Measurements from ENCODE around the gene DNMT3L.
A peak's percentile ranks its signal among the peaks of the same experiment; 100 is the strongest.
"Not testable (repeated sequence)": the region's sequence is repeated elsewhere in the genome, so short reads cannot be mapped to it uniquely, and the experiment has no call there.

Gene DNMT3L

DNA sequence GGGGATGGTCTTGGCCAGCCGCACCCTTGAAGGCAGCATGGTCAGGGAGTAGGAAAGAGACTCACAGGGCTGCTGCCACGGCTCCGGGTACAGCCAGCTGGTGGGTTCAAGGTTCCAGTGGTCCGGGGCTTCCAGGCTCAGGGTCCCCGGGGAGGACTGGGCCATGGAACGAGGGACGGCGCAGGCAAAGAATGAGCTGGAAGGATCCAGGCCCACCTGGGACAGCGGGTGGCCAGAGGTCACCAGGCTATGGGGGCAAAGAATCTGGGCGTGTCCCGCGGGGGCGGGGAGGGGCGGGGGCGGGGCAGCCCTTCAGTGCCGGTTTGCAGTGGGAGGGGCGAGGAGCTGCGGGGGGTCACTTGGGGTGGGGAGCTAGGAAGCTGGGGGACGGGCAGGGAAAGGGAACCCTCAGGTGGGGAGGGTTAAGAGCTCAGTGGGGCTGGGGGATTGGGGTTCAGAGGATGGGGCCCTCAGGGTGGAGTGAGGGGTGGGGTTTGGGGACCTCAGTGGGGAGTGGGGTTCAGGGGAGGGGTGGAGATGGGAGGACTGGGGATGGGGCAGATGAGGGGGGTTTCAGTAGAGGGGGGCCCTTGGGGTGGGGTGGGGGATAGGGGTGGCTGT, at the start of gene DNMT3L:
Gene DNMT3L (minus strand): TSS at position 223 of the 621 bp plus-strand sequence. CDS start 638 bp downstream, outside the sequence.
- Histone ChIP-seq H4K20me1 (0 out of 22 replicates have a peak, but pooled peaks cover 0 to 4% (median 0%) of the 10 kb centered on the region in 11 experiments), H3K9ac (no peak within 1 kb of the TSS), H3K27ac (no peak within 1 kb of the TSS; a peak in 1 of 22 replicates), H3K9me3 (replicated peaks in 1 of 11) (no peaks in the 10 kb centered on the region), H3K4me1 (peaks cover 20 to 51% (median 42%) of the 10 kb centered on the region in 10 experiments; a peak in 19 of 20 replicates), H3K4me3 (no peak within 1 kb of the TSS), H3K36me3 (no peaks in the 10 kb centered on the region), H3K27me3 (no peaks in the 10 kb centered on the region), H3K4me2 (peak within 1 kb of the TSS in 3 of 11 experiments; percentile 9 to 40 (median 18); a peak in 3 of 22 replicates)
- TF ChIP-seq Cebpa-rat (IDR thresholded peaks at IDR 0.05): no peak

DNA sequence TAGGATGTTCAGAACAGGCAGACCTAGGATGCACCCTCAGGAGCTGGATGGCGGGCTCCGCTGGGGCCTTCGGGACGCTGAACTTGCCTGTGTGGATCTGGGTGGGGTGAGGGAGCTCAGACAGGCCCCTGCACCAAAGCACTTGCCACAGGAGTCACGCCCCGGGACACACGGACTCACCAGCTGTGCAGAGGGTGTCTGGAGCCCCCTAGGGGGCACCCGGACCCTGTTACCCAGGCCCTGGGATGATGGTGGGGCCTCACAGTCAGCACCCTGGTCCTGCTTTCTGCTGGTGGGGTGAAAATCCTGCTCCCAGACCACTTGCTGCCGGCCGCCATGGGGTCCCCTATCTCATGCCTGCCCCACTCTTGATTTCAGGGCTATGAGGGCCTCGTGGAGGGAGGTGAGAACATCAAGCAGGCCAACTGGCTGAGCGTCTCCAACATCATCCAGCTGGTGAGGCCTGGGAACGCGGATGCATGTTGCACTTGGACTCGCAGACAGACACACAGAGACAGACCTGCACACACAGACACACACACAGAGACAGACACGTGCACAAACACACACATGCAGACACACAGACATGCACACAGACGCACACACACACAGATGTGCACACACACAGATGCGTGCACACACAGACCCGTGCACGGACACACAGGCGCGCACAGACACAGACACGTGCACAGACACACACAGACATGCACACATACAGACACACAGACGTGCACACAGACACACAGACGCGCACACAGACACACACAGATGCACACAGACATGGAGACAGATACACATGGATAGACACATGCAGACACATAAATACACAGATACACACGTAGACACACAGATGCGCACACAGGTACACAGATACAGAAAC, 49.2 kb upstream of the DNMT3L start:
- H3K4me1 ChIP-seq: peaks cover 6 to 48% (median 45%) of the 10 kb centered on the region in 10 experiments
- peaks cover 43 to 100% (median 96%) of the 10 kb centered on the region in 11 experiments for H4K20me1 ChIP-seq
- H3K4me2 ChIP-seq: peak overlapping the region in 3 of 11 experiments; percentile 30 to 53 (median 39); a peak in 3 of 22 replicates
- no peaks in the 10 kb centered on the region for H3K9me3 ChIP-seq (replicated peaks in 1 of 11)
- peak overlapping the region in 2 of 11 experiments; percentile 25 to 55; a peak in 3 of 22 replicates for H3K27ac ChIP-seq
- TF ChIP-seq Cebpa-rat (IDR thresholded peaks at IDR 0.05): no peak
- H3K9ac ChIP-seq: peak overlapping the region in 6 of 11 experiments; percentile 21 to 58 (median 47); a peak in 5 of 22 replicates
- H3K27me3 ChIP-seq: no peaks in the 10 kb centered on the region
- H3K36me3 ChIP-seq: peaks cover 75 to 100% (median 96%) of the 10 kb centered on the region in 11 experiments
- H3K4me3 ChIP-seq: no peak overlapping the region

DNA sequence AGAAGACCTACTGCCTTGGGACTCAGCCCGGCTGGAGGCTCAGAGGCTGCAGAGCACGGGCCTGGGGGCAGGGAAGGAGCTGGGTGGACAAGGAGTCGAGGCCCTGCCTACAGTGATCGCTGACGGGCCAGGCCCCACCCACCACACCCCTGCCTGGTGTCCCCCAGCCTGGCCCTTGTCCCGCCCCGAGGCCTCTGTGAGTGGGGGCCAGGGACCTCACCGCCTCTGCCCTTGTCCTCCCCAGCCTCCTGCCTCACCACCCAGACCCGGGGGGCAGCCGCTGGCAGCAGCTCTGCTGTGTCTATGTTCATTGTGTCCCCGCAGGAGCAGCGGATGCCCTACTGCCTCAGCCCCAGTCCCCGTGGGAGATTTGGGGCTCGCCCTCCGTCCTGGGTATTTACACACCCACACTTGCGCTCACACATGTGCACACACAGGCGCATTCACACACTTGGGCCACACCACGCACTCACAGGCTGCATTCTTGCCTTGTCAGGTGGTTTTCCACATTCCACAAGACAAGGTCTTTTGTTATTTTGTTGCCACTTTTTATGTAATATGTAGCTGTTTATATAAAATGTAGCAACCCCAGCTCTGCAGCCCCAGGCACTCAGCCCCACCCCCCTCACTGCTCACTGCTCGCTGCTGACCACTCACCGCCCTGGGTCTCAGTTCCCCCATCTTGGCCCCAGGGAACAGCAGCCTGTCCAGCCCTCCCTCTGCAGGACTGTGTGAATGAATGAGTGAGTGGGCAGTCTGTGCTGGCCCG, 45.4 kb upstream of the DNMT3L start:
- peak overlapping the region in 3 of 11 experiments; percentile 12 to 87 (median 28); a peak in 2 of 22 replicates for H3K27ac ChIP-seq
- peak overlapping the region in 9 of 11 experiments; percentile 45 to 91 (median 66); a peak in 15 of 22 replicates for H3K9ac ChIP-seq
- TF ChIP-seq Cebpa-rat (IDR thresholded peaks at IDR 0.05): no peak
- peaks cover 49 to 73% (median 61%) of the 10 kb centered on the region in 11 experiments for H3K36me3 ChIP-seq
- H3K4me2 ChIP-seq: peak overlapping the region in 7 of 11 experiments; percentile 92 to 100 (median 98); a peak in 7 of 22 replicates
- peaks cover 80 to 100% (median 99%) of the 10 kb centered on the region in 11 experiments for H4K20me1 ChIP-seq
- peaks cover 44 to 85% (median 82%) of the 10 kb centered on the region in 10 experiments for H3K4me1 ChIP-seq
- H3K9me3 ChIP-seq (replicated peaks in 1 of 11): no peaks in the 10 kb centered on the region
- no peak overlapping the region for H3K4me3 ChIP-seq
- H3K27me3 ChIP-seq: no peaks in the 10 kb centered on the region

DNA sequence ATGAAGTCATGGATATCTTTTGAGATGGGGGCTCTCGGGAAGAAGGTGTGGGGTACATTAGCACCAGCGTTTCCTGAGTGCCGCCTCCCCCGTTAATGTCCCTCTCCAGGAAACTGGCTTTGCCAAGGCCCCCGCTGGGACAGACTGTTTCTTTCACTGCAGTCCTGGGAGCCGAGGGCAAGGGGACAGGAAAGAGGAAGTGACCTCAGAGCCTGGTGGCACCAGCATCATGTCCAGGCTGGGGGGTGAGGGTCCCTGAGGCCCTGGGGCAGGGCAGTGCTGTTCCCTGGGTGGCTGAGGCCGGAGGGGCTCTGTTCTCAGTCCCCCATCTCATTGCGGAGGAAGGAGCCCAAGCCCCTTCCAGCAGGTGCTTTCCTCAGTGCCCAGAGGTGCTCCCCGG, 44.0 kb upstream of the DNMT3L start:
- H3K4me2 ChIP-seq: peak overlapping the region; percentile 92 to 100 (median 98)
- no peaks in the 10 kb centered on the region for H3K9me3 ChIP-seq (replicated peaks in 1 of 11)
- peaks cover 56 to 100% (median 97%) of the 10 kb centered on the region in 10 experiments for H3K4me1 ChIP-seq
- no peak for TF ChIP-seq Cebpa-rat (IDR thresholded peaks at IDR 0.05)
- peak overlapping the region in 3 of 10 experiments; percentile 9 to 32 (median 21); a peak in 2 of 20 replicates for H3K4me3 ChIP-seq
- H3K27me3 ChIP-seq: no peaks in the 10 kb centered on the region
- H4K20me1 ChIP-seq: peaks cover 93 to 100% (median 100%) of the 10 kb centered on the region in 11 experiments
- H3K9ac ChIP-seq: peak overlapping the region; percentile 40 to 91 (median 61); a peak in 19 of 22 replicates
- peaks cover 35 to 59% (median 46%) of the 10 kb centered on the region in 11 experiments for H3K36me3 ChIP-seq
- peak overlapping the region in 8 of 11 experiments; percentile 11 to 87 (median 44); a peak in 17 of 22 replicates for H3K27ac ChIP-seq

DNA sequence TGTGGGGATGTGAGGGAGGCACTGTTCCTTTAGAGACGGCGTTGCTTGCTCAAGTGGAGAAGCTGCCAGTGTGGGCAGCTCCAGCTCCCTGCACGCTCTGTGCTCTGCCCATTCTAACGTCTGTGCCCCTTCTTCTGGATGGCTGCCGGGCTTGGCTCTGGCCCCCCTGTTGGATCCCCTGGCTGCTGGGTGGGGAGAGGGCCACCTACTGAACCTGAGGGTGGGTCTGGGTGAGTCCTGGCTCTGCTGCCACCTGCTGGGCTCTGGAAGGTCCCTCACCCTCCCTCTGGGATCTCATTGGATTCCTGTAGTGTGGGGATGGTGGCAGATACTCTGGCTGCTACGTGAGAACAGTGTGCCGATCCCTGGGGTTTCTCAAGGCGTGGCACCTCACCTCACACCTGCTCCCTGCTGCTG, 43.2 kb upstream of the DNMT3L start:
- H3K4me2 ChIP-seq: peak overlapping the region; percentile 92 to 100 (median 98)

DNA sequence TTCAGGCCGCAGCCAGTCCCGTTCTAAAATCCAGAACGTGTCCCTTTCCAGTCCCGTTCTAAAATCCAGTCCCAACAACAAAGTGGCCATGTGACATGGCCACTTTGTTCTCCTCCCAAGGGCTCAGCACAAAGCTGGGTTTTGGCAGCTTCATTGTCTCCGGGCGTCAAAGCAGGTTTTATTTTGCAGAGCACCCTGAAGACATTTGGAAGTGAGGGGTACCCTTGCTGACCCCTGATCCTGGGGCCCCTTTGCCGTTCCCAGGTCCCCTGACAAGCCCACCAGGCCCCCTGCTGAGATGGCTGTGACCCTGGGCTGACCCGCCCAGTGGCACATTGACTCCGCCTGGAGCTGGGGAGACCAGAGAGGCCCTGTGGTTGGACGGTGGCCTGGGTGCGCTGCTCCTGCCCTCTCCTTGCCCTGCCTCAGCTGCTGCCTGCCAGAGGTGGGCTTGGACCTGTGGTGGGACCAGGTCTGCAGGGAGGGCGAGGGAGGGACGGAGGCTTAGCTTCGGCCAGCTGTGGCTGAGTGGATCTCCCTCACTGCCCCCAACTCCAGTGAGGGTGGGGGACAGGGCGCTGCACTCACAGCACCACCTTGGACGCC, 42.4 kb upstream of the DNMT3L start:
- H3K27ac ChIP-seq: peak overlapping the region in 7 of 11 experiments; percentile 10 to 87 (median 51); a peak in 8 of 22 replicates
- peaks cover 79 to 88% (median 87%) of the 10 kb centered on the region in 11 experiments for H4K20me1 ChIP-seq
- TF ChIP-seq Cebpa-rat (IDR thresholded peaks at IDR 0.05): no peak
- 0 out of 20 replicates have a peak overlapping the region, but pooled peaks of 1 of the 10 experiments have one; percentile 11 for H3K4me3 ChIP-seq
- H3K27me3 ChIP-seq: no peaks in the 10 kb centered on the region
- peak overlapping the region; percentile 1 to 97 (median 88); a peak in 18 of 22 replicates for H3K9ac ChIP-seq
- H3K4me1 ChIP-seq: peaks cover 58 to 91% (median 89%) of the 10 kb centered on the region in 10 experiments
- H3K36me3 ChIP-seq: peaks cover 21 to 43% (median 31%) of the 10 kb centered on the region in 11 experiments
- H3K4me2 ChIP-seq: peak overlapping the region; percentile 92 to 100 (median 98)
- H3K9me3 ChIP-seq (replicated peaks in 1 of 11): no peaks in the 10 kb centered on the region

More for the DNA sequence above, 43.2 kb upstream of the DNMT3L start:
- H4K20me1 ChIP-seq: peaks cover 87 to 96% (median 94%) of the 10 kb centered on the region in 11 experiments
- peak overlapping the region in 2 of 10 experiments; percentile 9 to 21; a peak in 2 of 20 replicates for H3K4me3 ChIP-seq
- peak overlapping the region; percentile 28 to 97 (median 66); a peak in 19 of 22 replicates for H3K9ac ChIP-seq
- H3K27ac ChIP-seq: peak overlapping the region in 6 of 11 experiments; percentile 44 to 87 (median 52); a peak in 12 of 22 replicates
- TF ChIP-seq Cebpa-rat (IDR thresholded peaks at IDR 0.05): no peak
- peaks cover 27 to 51% (median 38%) of the 10 kb centered on the region in 11 experiments for H3K36me3 ChIP-seq
- H3K27me3 ChIP-seq: no peaks in the 10 kb centered on the region
- H3K9me3 ChIP-seq (replicated peaks in 1 of 11): no peaks in the 10 kb centered on the region
- peaks cover 56 to 93% (median 92%) of the 10 kb centered on the region in 10 experiments for H3K4me1 ChIP-seq

DNA sequence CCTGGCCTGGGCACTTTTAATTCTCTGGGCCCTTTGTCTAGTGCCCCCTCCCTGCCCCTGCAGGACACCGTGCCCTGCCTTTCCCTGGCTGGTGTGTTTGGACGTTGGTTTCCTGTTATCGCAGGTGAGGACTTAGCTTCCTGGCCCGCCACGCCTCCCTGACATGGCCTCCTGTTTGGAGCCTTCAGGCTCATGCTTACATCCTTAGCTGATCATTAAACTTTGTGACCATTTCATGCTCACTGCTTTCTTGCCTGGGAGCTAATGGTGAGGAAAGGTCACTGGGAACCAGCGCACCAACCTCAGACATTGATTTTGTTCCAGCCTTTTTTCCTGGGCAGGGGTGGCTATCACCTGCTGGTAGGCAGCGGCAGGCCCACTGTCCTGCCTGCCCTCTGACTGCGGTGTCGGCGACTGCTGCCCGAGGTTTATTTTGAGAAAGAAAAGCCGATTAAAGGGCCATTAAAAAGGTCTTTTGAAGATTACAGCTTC, 41.8 kb upstream of the DNMT3L start:
- H3K9me3 ChIP-seq (replicated peaks in 1 of 11): no peaks in the 10 kb centered on the region
- H3K4me2 ChIP-seq: peak overlapping the region; percentile 92 to 100 (median 98)
- H3K27ac ChIP-seq: peak overlapping the region in 4 of 11 experiments; percentile 30 to 87 (median 56); a peak in 6 of 22 replicates
- H3K27me3 ChIP-seq: no peaks in the 10 kb centered on the region
- peaks cover 63 to 90% (median 89%) of the 10 kb centered on the region in 10 experiments for H3K4me1 ChIP-seq
- peak overlapping the region in 10 of 11 experiments; percentile 1 to 97 (median 89); a peak in 17 of 22 replicates for H3K9ac ChIP-seq
- peaks cover 21 to 37% (median 26%) of the 10 kb centered on the region in 11 experiments for H3K36me3 ChIP-seq
- peak overlapping the region in 1 of 10 experiments; percentile 81; a peak in 2 of 20 replicates for H3K4me3 ChIP-seq
- no peak for TF ChIP-seq Cebpa-rat (IDR thresholded peaks at IDR 0.05)
- H4K20me1 ChIP-seq: peaks cover 74 to 83% (median 81%) of the 10 kb centered on the region in 11 experiments

DNA sequence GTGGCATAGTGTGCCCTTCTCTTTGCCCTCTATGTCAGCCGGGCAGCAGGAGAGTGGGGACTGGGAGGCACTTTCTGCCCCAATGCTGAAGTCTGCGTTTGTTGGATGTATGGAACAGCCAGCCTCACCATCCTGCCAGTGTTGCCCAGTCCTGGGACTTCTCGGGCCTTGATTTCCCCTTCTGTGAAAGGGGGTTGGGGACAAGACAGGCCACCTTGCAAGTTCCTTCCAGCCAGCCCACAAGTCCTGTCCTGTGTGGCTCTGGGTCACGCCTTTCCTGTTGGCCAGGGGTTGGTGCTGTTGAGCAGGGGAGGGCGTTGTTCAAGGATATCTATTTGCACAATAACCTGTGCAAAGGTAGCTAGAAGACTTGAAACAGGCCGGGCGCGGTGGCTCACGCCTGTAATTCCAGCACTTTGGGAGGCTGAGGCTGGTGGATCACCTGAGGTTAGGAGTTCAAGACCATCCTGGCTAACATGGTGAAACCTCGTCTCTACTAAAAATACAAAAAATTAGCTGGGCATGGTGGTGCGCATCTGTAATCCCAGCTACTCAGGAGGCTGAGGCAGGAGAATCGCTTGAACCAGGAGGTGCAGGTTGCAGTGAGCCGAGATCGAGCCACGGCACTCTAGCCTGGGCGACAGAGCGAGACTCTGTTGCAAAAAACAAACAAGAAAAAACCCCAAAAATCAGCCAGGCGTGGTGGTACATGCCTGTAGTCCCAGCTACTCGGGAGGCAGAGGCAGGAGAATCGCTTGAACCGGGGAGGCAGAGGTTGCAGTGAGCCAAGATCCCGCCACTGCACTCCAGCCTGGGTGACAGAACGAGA, 41.1 kb upstream of the DNMT3L start:
- H3K27me3 ChIP-seq; H3K9me3 ChIP-seq (replicated peaks in 1 of 11): not testable (repeated sequence)
- Histone ChIP-seq H3K9ac (peak overlapping the region; percentile 47 to 97 (median 90); a peak in 20 of 22 replicates), H3K4me1 (peaks cover 71 to 90% (median 89%) of the 10 kb centered on the region in 10 experiments), H3K27ac (peak overlapping the region in 4 of 11 experiments; percentile 59 to 95 (median 88); a peak in 9 of 22 replicates), H3K36me3 (peaks cover 16 to 30% (median 21%) of the 10 kb centered on the region in 11 experiments), H4K20me1 (peaks cover 70 to 75% (median 74%) of the 10 kb centered on the region in 11 experiments), H3K4me3 (peak overlapping the region; percentile 70 to 88 (median 81); a peak in 18 of 20 replicates), H3K4me2 (peak overlapping the region; percentile 92 to 100 (median 98))
